Measurements from ENCODE around the gene ASIC1. TPM values are rescaled to one million over a fixed set of nuclear protein-coding genes. Genes with fewer than 3 reads are reported as not detected.
"Not testable (repeated sequence)": the region's sequence is repeated elsewhere in the genome, so short reads cannot be mapped to it uniquely, and the experiment has no call there.

ASIC1 gene
- total RNA-seq, 2 experiments from 2014 or later, result 31.3 to 33.3 TPM

DNA sequence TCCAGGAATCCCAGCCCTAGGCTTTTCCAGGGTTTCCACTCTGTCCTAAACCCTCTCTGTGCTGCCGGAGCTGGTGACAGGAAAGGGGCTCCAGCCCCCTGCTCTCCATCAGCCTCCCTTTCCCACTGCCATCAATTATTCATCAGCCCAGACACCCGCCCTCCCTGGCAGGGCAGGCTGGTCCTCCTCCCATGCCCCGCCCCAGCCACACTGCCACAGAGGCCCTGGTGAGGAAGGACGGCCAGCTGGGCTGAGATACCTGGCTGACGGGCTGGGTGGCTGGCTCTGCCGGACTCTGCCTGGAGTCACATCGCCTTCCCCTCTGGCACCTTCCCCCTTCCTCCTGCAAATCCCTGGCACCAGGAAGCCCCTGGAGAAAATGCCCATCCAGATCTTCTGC lies 15.8 kb downstream of the ASIC1 start:
- Mint-ChIP-seq H3K4me3 (no peak overlapping the region), H3K27ac (no peak overlapping the region), H3K27me3 (no peaks in the 10 kb centered on the region), H3K9me3 (no peaks in the 10 kb centered on the region), H3K4me1 (peaks cover 12% of the 10 kb centered on the region), H3K36me3 (peaks cover 9% of the 10 kb centered on the region)
- DNase-seq (no peak), ATAC-seq (ENCODE audit: low read depth) (no peak)
- POLR2A ChIA-PET, result no interaction called here

DNA sequence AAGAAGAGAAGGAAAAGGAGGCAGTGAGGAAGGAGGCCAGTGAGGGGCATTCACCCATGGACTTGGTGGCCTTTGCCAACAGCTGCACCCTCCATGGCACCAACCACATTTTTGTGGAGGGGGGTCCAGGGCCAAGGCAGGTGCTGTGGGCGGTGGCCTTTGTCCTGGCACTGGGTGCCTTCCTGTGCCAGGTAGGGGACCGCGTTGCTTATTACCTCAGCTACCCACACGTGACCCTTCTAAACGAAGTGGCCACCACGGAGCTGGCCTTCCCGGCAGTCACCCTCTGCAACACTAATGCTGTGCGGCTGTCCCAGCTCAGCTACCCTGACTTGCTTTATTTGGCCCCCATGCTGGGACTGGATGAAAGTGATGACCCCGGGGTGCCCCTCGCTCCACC lies 16.3 kb downstream of the ASIC1 start:
- POLR2A ChIA-PET, result no interaction called here
- Mint-ChIP-seq H3K27me3 (no peaks in the 10 kb centered on the region), H3K4me1 (peaks cover 12% of the 10 kb centered on the region), H3K4me3 (no peak overlapping the region), H3K36me3 (peaks cover 9% of the 10 kb centered on the region), H3K27ac (no peak overlapping the region), H3K9me3 (no peaks in the 10 kb centered on the region)
- ATAC-seq (ENCODE audit: low read depth), result no peak
- DNase-seq, result no peak

DNA sequence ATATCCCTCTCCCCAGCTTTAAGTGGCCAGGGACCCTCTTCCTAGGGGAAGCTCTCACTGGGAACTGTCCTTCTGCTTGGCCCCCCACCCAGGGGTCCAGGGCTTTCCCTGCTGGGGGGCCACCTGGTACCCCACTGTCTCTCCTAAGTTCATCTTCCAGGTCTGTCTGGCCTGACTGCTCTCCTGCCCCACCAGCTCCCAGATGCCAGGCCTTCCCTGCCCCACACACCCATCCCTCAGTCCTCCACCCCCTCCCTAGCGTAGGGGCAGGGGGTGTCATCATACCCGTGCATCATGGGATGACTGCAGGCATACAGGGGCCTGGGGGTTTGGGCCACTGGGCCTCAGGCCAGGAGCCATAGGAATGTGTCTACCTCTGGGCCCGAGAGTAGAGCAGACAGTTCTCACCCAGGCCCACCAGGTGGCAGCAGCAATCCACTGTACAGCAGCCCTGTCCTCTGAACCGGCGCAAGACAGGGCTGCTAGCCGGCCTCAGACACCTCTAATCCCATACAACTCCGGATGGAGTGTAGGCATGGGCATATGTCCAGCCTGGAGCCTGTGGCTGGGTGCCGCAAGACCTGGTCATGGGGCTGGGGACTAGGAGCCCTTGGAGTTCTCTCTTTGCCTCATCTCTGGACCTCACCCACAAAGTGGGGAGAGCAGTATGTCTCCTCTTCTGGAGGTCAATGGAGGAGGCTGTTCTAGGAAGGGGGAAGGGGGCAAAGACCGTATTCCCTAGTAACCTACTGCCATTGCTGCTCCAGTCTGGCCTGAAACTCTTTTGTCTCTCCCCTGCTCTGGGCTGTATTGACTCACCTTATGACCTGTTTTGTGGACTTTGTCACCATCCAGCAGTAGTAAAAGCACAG lies 17.8 kb downstream of the ASIC1 start:
- Mint-ChIP-seq H3K4me3 (no peak overlapping the region), H3K27me3 (no peaks in the 10 kb centered on the region), H3K27ac (peak overlapping the region; percentile 68), H3K9me3 (no peaks in the 10 kb centered on the region), H3K4me1 (peaks cover 10% of the 10 kb centered on the region), H3K36me3 (peaks cover 6% of the 10 kb centered on the region)
- peak; percentile 88 for ATAC-seq (ENCODE audit: low read depth)
- DNase-seq, result peak; percentile 87
- POLR2A ChIA-PET, result no interaction called here

DNA sequence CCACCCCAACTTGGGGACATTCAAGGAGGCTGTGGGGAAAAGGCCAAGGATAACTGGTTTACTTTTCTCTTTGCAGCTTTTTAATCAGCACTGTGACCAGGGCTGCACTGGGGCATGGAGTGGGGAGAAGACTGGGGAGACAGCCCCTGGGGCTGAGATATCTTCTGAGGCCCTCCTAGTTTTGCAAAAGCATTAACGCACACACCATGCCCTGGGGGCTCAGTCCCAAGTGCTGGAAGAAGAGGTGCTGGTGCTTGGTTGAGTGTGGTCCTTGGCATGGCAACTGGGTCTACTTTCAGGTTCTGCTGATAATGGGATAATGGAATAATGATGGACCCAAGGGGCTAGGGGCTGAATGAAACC lies 18.4 kb downstream of the ASIC1 start:
- DNase-seq (no peak), ATAC-seq (ENCODE audit: low read depth) (no peak)
- Mint-ChIP-seq H3K27me3 (no peaks in the 10 kb centered on the region), H3K27ac (no peak overlapping the region), H3K9me3 (no peaks in the 10 kb centered on the region), H3K36me3 (peaks cover 2% of the 10 kb centered on the region), H3K4me1 (peaks cover 4% of the 10 kb centered on the region), H3K4me3 (no peak overlapping the region)
- POLR2A ChIA-PET, result interaction anchor here (1.5 kb wide), 1 partner anchor 91 kb away, joined by 6 read pairs; the partner anchor contains the start of gene CERS5

DNA sequence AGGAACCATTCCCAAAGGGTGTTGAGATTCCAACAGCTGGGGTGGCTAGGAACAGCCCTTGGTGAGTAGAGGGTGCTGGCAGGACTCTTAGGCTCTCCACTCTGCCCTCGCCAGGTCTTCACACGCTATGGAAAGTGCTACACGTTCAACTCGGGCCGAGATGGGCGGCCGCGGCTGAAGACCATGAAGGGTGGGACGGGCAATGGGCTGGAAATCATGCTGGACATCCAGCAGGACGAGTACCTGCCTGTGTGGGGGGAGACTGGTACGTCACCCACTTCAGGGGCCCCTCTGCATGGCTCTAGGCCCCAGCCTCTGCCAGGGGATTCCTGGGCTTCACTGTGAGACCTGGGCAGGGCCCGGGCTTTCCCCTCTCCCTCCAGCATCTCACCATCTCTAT lies 19.7 kb downstream of the ASIC1 start:
- Mint-ChIP-seq H3K27ac (no peak overlapping the region), H3K27me3 (no peaks in the 10 kb centered on the region), H3K4me3 (no peak overlapping the region), H3K9me3 (no peaks in the 10 kb centered on the region), H3K4me1 (peaks cover 2% of the 10 kb centered on the region), H3K36me3 (peaks cover 2% of the 10 kb centered on the region)
- no peak for ATAC-seq (ENCODE audit: low read depth)
- POLR2A ChIA-PET, result interaction anchor here (1.5 kb wide), 1 partner anchor 90 kb away, joined by 6 read pairs; the partner anchor contains the start of gene CERS5
- no peak for DNase-seq

DNA sequence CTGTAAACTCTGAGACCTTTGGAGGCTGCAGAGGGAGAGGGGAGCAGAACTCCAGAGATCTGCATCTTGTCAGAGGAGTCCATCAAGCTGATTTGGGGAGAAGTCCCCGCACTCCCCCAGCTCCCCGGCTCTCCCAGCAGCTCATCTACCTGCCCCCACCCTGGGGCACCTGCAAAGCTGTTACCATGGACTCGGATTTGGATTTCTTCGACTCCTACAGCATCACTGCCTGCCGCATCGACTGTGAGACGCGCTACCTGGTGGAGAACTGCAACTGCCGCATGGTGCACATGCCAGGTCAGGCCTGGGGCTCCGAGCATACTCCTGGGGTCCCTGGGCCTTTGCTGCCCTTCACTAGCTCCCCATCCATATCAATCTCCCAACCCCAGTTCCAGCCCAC lies 20.9 kb downstream of the ASIC1 start:
- Mint-ChIP-seq H3K36me3 (peaks cover 2% of the 10 kb centered on the region), H3K27ac (no peak overlapping the region)
- POLR2A ChIA-PET, result no interaction called here

DNA sequence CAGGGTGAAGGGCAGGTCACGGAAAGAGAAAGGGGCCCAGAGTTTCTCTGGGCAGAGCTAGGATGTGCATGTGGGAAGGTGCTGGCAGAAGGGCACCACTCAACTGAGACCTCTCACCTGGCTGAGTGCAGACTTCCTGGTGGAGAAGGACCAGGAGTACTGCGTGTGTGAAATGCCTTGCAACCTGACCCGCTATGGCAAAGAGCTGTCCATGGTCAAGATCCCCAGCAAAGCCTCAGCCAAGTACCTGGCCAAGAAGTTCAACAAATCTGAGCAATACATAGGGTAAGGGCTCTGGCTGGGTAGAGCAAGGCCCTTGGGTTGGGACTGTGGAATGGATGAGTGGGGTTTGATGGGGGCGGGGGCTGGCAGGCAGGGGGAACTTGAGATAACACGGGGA lies 22.4 kb downstream of the ASIC1 start:
- no peak for ATAC-seq (ENCODE audit: low read depth)
- Mint-ChIP-seq H3K27me3 (no peaks in the 10 kb centered on the region), H3K27ac (no peak overlapping the region), H3K4me1 (peaks cover 2% of the 10 kb centered on the region), H3K4me3 (no peak overlapping the region), H3K36me3 (peaks cover 2% of the 10 kb centered on the region), H3K9me3 (no peaks in the 10 kb centered on the region)
- DNase-seq, result no peak
- POLR2A ChIA-PET, result no interaction called here

More for the DNA sequence above, 20.9 kb downstream of the ASIC1 start:
- DNase-seq (no peak), ATAC-seq (ENCODE audit: low read depth) (no peak)
- Mint-ChIP-seq H3K4me1 (peaks cover 2% of the 10 kb centered on the region), H3K4me3 (no peak overlapping the region), H3K27me3 (no peaks in the 10 kb centered on the region), H3K9me3 (no peaks in the 10 kb centered on the region)

DNA sequence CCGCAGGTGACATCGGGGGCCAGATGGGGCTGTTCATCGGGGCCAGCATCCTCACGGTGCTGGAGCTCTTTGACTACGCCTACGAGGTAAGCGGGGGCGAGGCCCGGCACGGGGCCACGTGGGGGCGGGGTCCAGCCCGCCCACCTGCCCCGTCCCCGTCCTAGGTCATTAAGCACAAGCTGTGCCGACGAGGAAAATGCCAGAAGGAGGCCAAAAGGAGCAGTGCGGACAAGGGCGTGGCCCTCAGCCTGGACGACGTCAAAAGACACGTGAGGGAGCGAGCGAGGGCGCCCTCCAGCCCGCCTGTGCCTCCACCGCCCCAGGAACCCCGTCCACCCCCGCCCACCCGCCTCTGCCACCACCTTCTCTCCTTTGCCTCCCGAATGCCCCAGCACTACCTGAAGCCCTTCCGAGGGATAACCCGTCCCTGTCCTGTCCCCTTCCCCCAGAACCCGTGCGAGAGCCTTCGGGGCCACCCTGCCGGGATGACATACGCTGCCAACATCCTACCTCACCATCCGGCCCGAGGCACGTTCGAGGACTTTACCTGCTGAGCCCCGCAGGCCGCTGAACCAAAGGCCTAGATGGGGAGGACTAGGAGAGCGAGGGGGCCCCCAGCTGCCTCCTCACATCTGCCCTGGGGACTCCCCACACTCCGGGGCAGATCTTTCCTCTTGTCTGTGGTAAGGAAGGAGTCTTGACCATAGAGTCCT lies 23.9 kb downstream of the ASIC1 start:
- Mint-ChIP-seq H3K9me3 (no peaks in the 10 kb centered on the region), H3K4me3 (no peak overlapping the region), H3K36me3 (peaks cover 2% of the 10 kb centered on the region), H3K4me1 (peaks cover 9% of the 10 kb centered on the region), H3K27ac (no peak overlapping the region), H3K27me3 (no peaks in the 10 kb centered on the region)
- POLR2A ChIA-PET, result interaction anchor here (0.5 kb wide), 1 partner anchor 81 kb away, joined by 3 read pairs; no protein-coding TSS in a partner anchor
- DNase-seq, result no peak
- no peak for ATAC-seq (ENCODE audit: low read depth)

DNA sequence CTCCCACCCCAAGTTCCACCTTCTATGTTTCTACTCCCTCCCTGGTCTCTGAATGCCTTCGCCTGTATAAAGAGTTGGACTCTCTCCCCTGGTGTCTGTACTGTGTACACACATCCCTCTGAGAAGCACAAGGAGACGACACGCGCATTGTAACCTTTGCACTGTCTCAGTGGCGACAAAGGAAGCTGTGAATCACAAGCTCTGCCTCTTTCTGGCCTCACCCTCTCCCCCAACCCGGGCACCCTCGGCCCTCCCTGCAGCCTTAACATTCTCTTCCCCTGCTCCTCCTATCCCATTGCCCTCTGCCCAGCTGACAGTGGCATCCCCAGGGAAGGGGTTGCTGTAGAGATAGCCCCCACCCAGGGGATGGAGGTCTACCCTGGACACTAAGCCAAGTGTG lies 25.2 kb downstream of the ASIC1 start:
- H3K27ac Mint-ChIP-seq, result peak overlapping the region; percentile 35
- H3K4me1 Mint-ChIP-seq, result peaks cover 16% of the 10 kb centered on the region
- peaks cover 6% of the 10 kb centered on the region for H3K36me3 Mint-ChIP-seq
- no peaks in the 10 kb centered on the region for H3K27me3 Mint-ChIP-seq
- POLR2A ChIA-PET, result interaction anchor here (0.6 to 1.2 kb wide), 2 partner anchors 29 to 201 kb away, joined by 3 to 5 read pairs; partner anchors contain the start of genes COX14 and LIMA1
- H3K9me3 Mint-ChIP-seq, result no peaks in the 10 kb centered on the region
- DNase-seq, result no peak
- no peak overlapping the region for H3K4me3 Mint-ChIP-seq
- no peak for ATAC-seq (ENCODE audit: low read depth)

DNA sequence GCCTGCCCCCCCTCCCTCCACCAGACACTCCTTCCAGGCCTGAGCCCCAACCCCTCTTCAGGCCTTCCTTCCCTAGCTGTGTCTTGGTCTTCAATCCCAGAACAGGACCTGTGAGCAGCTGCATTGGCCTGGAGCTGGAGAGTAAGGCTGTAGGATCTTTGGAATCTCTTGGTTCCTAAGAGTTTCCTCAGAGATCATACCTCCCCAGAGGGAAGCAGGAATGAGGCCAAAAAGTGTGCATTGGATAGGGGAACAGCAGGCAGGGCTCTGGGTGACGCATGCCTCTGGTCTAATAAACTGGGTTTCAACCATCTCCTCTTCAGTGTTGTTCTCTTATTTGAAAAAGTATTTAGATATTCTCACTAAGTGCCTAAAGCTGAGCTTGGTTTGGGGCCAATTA lies 25.9 kb downstream of the ASIC1 start:
- peaks cover 16% of the 10 kb centered on the region for H3K4me1 Mint-ChIP-seq
- no peaks in the 10 kb centered on the region for H3K27me3 Mint-ChIP-seq
- no peaks in the 10 kb centered on the region for H3K9me3 Mint-ChIP-seq
- POLR2A ChIA-PET, result interaction anchor here (0.6 to 1.2 kb wide), 2 partner anchors 28 to 200 kb away, joined by 3 to 5 read pairs; partner anchors contain the start of genes COX14 and LIMA1
- peaks cover 4% of the 10 kb centered on the region for H3K36me3 Mint-ChIP-seq
- DNase-seq (no peak), ATAC-seq (ENCODE audit: low read depth) (no peak)
- peak overlapping the region; percentile 66 for H3K4me3 Mint-ChIP-seq
- peak overlapping the region; percentile 53 for H3K27ac Mint-ChIP-seq

DNA sequence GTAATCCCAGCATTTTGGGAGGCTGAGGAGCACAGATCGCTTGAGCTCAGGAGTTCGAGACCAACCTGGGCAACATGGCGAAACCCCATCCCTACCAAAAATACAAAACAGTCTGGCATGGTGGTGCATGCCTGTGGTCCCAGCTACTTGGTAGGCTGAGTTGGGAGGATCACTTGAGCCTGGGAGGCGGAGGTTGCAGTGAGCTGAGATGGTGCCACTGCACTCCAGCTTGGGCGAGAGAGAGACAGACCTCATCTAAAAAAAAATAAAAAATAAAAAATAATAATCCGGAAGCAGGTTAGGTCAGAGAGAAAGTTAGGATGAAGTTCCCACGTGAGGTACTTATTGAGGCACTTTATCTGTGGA lies 27.0 kb downstream of the ASIC1 start:
- H3K4me1 Mint-ChIP-seq, result peaks cover 23% of the 10 kb centered on the region
- not testable (repeated sequence) for H3K36me3 Mint-ChIP-seq; H3K27me3 Mint-ChIP-seq; ATAC-seq (ENCODE audit: low read depth); DNase-seq; H3K9me3 Mint-ChIP-seq
- POLR2A ChIA-PET, result interaction anchor here (0.6 to 2.2 kb wide), 12 partner anchors 14 to 199 kb away, joined by 3 to 27 read pairs (median 4); partner anchors contain the start of genes CERS5, COX14, LIMA1 and RACGAP1
- H3K4me3 Mint-ChIP-seq, result peak overlapping the region; percentile 95
- H3K27ac Mint-ChIP-seq, result peak overlapping the region; percentile 96

DNA sequence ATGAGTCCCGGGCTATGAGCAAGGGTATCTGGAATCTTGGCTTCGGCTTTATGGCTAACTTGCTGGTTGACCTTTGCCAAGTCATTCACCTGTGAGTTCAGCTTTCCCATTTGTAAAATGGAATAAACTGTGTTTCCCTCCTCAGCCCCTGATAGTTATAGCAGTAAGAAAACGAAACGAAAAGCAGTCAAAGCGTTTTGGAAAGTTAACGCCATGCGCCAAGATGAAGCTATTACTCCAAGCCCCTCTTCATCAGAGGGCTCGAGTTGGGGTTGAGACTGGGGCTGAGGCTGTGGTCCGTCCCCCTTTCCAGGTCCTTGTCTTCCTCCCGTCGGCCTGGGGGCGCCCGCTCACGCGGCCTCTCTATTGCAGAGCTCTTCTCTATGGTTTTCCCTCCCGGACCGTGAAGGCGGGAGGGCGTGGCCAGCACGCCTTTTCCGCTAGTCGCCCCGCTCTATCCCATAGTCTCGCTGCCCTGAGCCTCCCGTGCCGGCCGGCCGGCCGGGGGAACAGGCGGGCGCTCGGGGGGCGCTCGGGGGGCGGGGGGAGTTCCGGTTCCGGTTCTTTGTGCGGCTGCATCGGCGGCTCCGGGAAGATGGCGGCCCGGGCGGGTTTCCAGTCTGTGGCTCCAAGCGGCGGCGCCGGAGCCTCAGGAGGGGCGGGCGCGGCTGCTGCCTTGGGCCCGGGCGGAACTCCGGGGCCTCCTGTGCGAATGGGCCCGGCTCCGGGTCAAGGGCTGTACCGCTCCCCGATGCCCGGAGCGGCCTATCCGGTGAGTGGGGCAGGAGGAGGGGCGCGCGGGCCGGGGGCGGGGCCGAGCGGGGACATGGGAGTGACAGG lies 27.6 kb downstream of the ASIC1 start, which contains the start of gene SMARCD1:
SMARCD1 (plus strand) TSS at position 568 of the 840 bp plus-strand sequence; CDS start at position 596, 28 bp downstream.
- POLR2A ChIA-PET, result interaction anchor here (0.6 to 2.2 kb wide), 15 partner anchors 14 to 1083 kb away, joined by 3 to 27 read pairs (median 4); partner anchors contain the start of genes CERS5, COX14, LIMA1 and RACGAP1
- Mint-ChIP-seq H3K36me3 (peaks cover 6% of the 10 kb centered on the region), H3K9me3 (no peaks in the 10 kb centered on the region), H3K4me1 (peaks cover 23% of the 10 kb centered on the region), H3K27me3 (no peaks in the 10 kb centered on the region), H3K27ac (peak within 1 kb of the TSS; percentile 96), H3K4me3 (peak within 1 kb of the TSS; percentile 95)
- ATAC-seq (ENCODE audit: low read depth) (peak; percentile 89), DNase-seq (peak; percentile 82)

Data from activated naive CD8-positive, alpha-beta T cell treated with anti-CD3 and anti-CD28 coated beads, Interleukin-2, amount 10 ng/mL, durations not matched to agents 7 days and 5 days (primary cell).